Panc1 (cell line): ENCODE results near the gene TMEM38A. TPM values are rescaled to one million over a fixed set of nuclear protein-coding genes. Genes with fewer than 3 reads are reported as not detected.

ENCODE experiments used
- ATAC-seq: fragments of 200-7000 bp; cut with Tn5 transposase; 2 replicates; pipeline ENCODE4 v1.9.1; 2020; ENCODE audit warnings: mild to moderate bottlenecking, moderate library complexity
- BruUV-seq: library from RNA; stranded (reverse); fragments of 400-500 nt; replicated peaks from 2 replicates; lab custom pipeline; 2021; lab: Mats Ljungman, UMichigan
- CTCF ChIA-PET: fragments of 300-600 bp; sonication (Branson Sonifier 250); formaldehyde crosslinking; loops from one replicate; lab custom pipeline; 2022; ENCODE audit warnings: antibody characterized with exemption; lab: Charles Lee
- POLR2A ChIA-PET: fragments of 300-600 bp; sonication (Branson Sonifier 250); formaldehyde crosslinking; loops from one replicate; lab custom pipeline; 2022; ENCODE audit warnings: antibody characterized with exemption; lab: Charles Lee
- DNase-seq: peaks from one replicate; pipeline ENCODE4 v3.0.0-alpha.2; 2010; ENCODE audit warnings: low read depth, low spot score
- H3K27ac ChIP-seq: 2 replicates; pipeline ENCODE4 v1.5.1; 2011; ENCODE audit warnings: mild to moderate bottlenecking, low read length, inconsistent platforms
- H3K27me3 ChIP-seq: fragments of 200-500 bp; sonication (Bioruptor generic); 2 replicates; pipeline ENCODE4 v1.6.0; 2014; ENCODE audit warnings: low read length, inconsistent platforms; ENCODE audit not compliant: control insufficient read depth, insufficient read depth
- H3K36me3 ChIP-seq: fragments of 200-500 bp; sonication (Bioruptor generic); 2 replicates; pipeline ENCODE4 v1.5.1; 2014; ENCODE audit warnings: inconsistent platforms, mild to moderate bottlenecking, low read length, moderate library complexity; ENCODE audit not compliant: control insufficient read depth, insufficient read depth
- H3K4me1 ChIP-seq: 2 replicates; pipeline ENCODE4 v1.5.1; 2011; ENCODE audit warnings: inconsistent platforms, mild to moderate bottlenecking, low read length, moderate library complexity; ENCODE audit not compliant: control insufficient read depth, insufficient read depth
- H3K4me3 ChIP-seq, 2 experiments: 2 replicates each; pipeline ENCODE4 v1.5.1; 2011 to 2012; ENCODE audit warnings: low read depth in 2 of 2, low read length in 2 of 2, mild to moderate bottlenecking in 2 of 2, inconsistent platforms in 1 of 2, moderate library complexity in 1 of 2
- H3K9me3 ChIP-seq: fragments of 200-500 bp; sonication (Bioruptor generic); 2 replicates; pipeline ENCODE4 v1.5.1; 2014; ENCODE audit warnings: low read depth, mild to moderate bottlenecking, inconsistent platforms, low read length, moderate library complexity; ENCODE audit not compliant: control insufficient read depth, insufficient read depth
- CTCF ChIP-seq: fragments of 450-650 bp; IDR thresholded peaks from 2 replicates; pipeline ENCODE4 v1.5.1; 2017; ENCODE audit warnings: mild to moderate bottlenecking
- POLR2AphosphoS5 ChIP-seq: IDR thresholded peaks from 2 replicates; pipeline ENCODE4 v1.6.1; 2012; ENCODE audit warnings: mild to moderate bottlenecking, low read depth, low read length, moderate library complexity
- REST ChIP-seq, 2 experiments: IDR thresholded peaks; 2 replicates each; pipeline ENCODE4 v1.6.1; 2011 to 2012; ENCODE audit warnings: low read depth in 2 of 2, control low read depth in 1 of 2, low read length in 1 of 2, mild to moderate bottlenecking in 1 of 2, moderate library complexity in 1 of 2; ENCODE audit not compliant: insufficient read depth in 1 of 2
- SIN3A ChIP-seq: IDR thresholded peaks from 2 replicates; pipeline ENCODE4 v1.6.1; 2012; ENCODE audit warnings: low read depth, mild to moderate bottlenecking, low read length, moderate library complexity, borderline replicate concordance; ENCODE audit not compliant: insufficient read depth
- TCF7L2 ChIP-seq: IDR thresholded peaks from 2 replicates; pipeline ENCODE4 v1.6.1; 2011; ENCODE audit warnings: mild to moderate bottlenecking, low read depth, low read length, inconsistent platforms
- in situ Hi-C: cut with HindIII; loops from 2 replicates; pipeline ENCODE4 v1.10.0; 2016; ENCODE audit warnings: low sequenced_read_pairs, low pct_unique_long_range_greater_than_20kb
- intact Hi-C: fragments of 100-400 bp; cut with micrococcal nuclease; formaldehyde crosslinking; loops from one replicate; pipeline ENCODE4 v1.10.0; 2022; ENCODE audit not compliant: unreplicated experiment
- total RNA-seq: library from RNA; stranded (reverse); gene quantifications from one replicate; pipeline ENCODE4 v1.2.1, GENCODE V29; 2021; ENCODE audit not compliant: unreplicated experiment

TMEM38A gene
- total RNA-seq, 1 experiment from 2014 or later, result 8.4 TPM

- TF ChIP-seq POLR2AphosphoS5 (no peak), SIN3A (no peak), TCF7L2 (no peak), CTCF (no peak), REST (IDR thresholded peaks at IDR 0.05; ENCODE audit: insufficient read depth in 1 of 2, low read depth in 2 of 2, low read length in 1 of 2) (no peak)
- no TSS peak for BruUV-seq
- ChIA-PET POLR2A (no interaction called here), CTCF (no interaction called here)
- Histone ChIP-seq H3K27ac (no peak overlapping the region), H3K4me1 (no peaks in the 10 kb centered on the region), H3K27me3 (no peaks in the 10 kb centered on the region), H3K4me3 (no peak overlapping the region), H3K9me3 (no peaks in the 10 kb centered on the region), H3K36me3 (peaks cover 9% of the 10 kb centered on the region)
- in situ Hi-C loops (no loop called here), intact Hi-C loops (no loop called here)
- DNase-seq, result no peak
- ATAC-seq, result no peak
These were observed 5.2 kb upstream of the TMEM38A start for GRCh38 chr19:16655727-16656126.

GRCh38 chr19:16657384-16657783 is 3.6 kb upstream of the TMEM38A start:
- intact Hi-C loops (no loop called here), in situ Hi-C loops (no loop called here)
- peaks cover 9% of the 10 kb centered on the region for H3K36me3 ChIP-seq
- H3K9me3 ChIP-seq, result no peaks in the 10 kb centered on the region
- DNase-seq, result no peak
- H3K27me3 ChIP-seq, result no peaks in the 10 kb centered on the region
- CTCF ChIA-PET, result no interaction called here
- ATAC-seq, result no peak
- POLR2A ChIA-PET, result no interaction called here
- no peak overlapping the region for H3K4me3 ChIP-seq
- H3K27ac ChIP-seq, result no peak overlapping the region
- TF ChIP-seq POLR2AphosphoS5 (no peak), TCF7L2 (no peak), SIN3A (no peak), CTCF (no peak), REST (IDR thresholded peaks at IDR 0.05; ENCODE audit: insufficient read depth in 1 of 2, low read depth in 2 of 2, low read length in 1 of 2) (no peak)
- no peaks in the 10 kb centered on the region; the same call in 1 of the 2 replicates for H3K4me1 ChIP-seq
- no TSS peak for BruUV-seq
